NCI-H446 (cell line): Measurements from ENCODE around the gene GALNTL6.

Experiments used
- DNase-seq, 2 experiments: peaks; one replicate each; lab custom pipeline; 2025; lab: John Stamatoyannopoulos, UW

GALNTL6 gene

GRCh38 chr4:172207886-172208285, 394.7 kb downstream of the GALNTL6 start:
- no peak for DNase-seq

GRCh38 chr4:172220679-172221078, 407.5 kb downstream of the GALNTL6 start:
- DNase-seq: no peak

- DNase-seq: no peak
These were observed 412.3 kb downstream of the GALNTL6 start for GRCh38 chr4:172225457-172225856.

GRCh38 chr4:172232966-172233365, 419.8 kb downstream of the GALNTL6 start:
- DNase-seq: no peak

GRCh38 chr4:172243551-172243950, 430.3 kb downstream of the GALNTL6 start:
- no peak for DNase-seq

- DNase-seq: peak in 1 of 2 experiments; percentile 5
These were observed 432.3 kb downstream of the GALNTL6 start for GRCh38 chr4:172245516-172245915.

- DNase-seq: no peak
These were observed 440.2 kb downstream of the GALNTL6 start for GRCh38 chr4:172253409-172253808.

- DNase-seq: no peak
These were observed 443.6 kb downstream of the GALNTL6 start for GRCh38 chr4:172256820-172257219.

GRCh38 chr4:172270397-172270796, 457.2 kb downstream of the GALNTL6 start:
- DNase-seq: no peak

GRCh38 chr4:172287117-172287516, 473.9 kb downstream of the GALNTL6 start:
- no peak for DNase-seq

- no peak for DNase-seq
These were observed 492.5 kb downstream of the GALNTL6 start for GRCh38 chr4:172305698-172306097.

- DNase-seq: no peak
These were observed 494.9 kb downstream of the GALNTL6 start for GRCh38 chr4:172308078-172308477.

- DNase-seq: no peak
These were observed 498.5 kb downstream of the GALNTL6 start for GRCh38 chr4:172311682-172312081.

- DNase-seq: no peak
These were observed 510.1 kb downstream of the GALNTL6 start for GRCh38 chr4:172323288-172323687.

- no peak for DNase-seq
These were observed 531.2 kb downstream of the GALNTL6 start for GRCh38 chr4:172344308-172344938.

GRCh38 chr4:172348426-172348825, 535.2 kb downstream of the GALNTL6 start:
- DNase-seq: no peak

GRCh38 chr4:172352356-172352755, 539.2 kb downstream of the GALNTL6 start:
- no peak for DNase-seq

GRCh38 chr4:172356016-172356415, 542.8 kb downstream of the GALNTL6 start:
- no peak for DNase-seq

- DNase-seq: no peak
These were observed 543.9 kb downstream of the GALNTL6 start for GRCh38 chr4:172357006-172357540.

GRCh38 chr4:172362569-172362968, 549.4 kb downstream of the GALNTL6 start:
- DNase-seq: no peak

- no peak for DNase-seq
These were observed 556.3 kb downstream of the GALNTL6 start for GRCh38 chr4:172369471-172369959.

GRCh38 chr4:172377486-172378140, 564.4 kb downstream of the GALNTL6 start:
- no peak for DNase-seq

GRCh38 chr4:172379834-172380233, 566.6 kb downstream of the GALNTL6 start:
- DNase-seq: no peak
